ENCODE measurements around the gene DHPS. TPM values are rescaled to one million over a fixed set of nuclear protein-coding genes. Genes with fewer than 3 reads are reported as not detected.
A peak's percentile ranks its signal among the peaks of the same experiment; 100 is the strongest.

Gene DHPS
- total and polyA plus RNA-seq, 2 of the 13 experiments (the other 11 are each of a cell fraction or from before 2014, with no cell fraction given): 43.3 to 84.3 TPM

DNA sequence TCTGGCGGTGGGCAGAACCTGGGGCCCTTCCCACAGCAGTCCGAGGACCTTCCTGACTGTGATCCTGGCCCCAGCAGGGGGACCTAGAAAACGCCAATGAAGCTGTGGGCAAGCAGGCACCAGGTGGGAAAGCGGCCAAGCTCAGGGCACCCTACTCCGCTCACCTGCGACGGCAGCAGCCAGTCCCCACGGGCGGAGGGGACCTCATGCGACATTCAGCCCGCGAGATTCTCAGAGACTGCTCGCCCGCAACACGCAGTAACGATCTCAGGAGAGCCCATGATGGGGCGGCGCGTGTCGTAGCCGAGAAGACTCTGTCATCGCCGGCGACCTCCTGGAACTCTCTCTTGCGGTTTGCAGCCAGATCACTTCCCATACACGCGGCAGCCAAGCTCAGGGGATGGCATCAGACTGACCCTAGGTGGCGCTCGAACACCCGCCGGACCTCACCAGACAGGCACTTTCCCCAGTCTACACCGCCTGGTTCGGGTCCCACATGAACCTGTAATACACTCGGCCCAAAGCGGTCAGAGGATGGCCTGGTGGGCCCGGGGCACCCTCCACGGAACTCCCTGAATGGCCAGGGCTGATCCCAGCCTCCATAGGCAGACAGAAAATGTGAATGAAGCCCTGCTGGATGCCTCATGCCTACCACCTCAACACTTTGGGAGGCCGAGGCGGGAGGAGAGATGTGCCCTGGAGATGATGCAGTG is 41.6 kb downstream of the DHPS start (continued):
- TF ChIP-seq ZBTB14 (CRISPR knock-in tag; IDR thresholded peaks at IDR 0.05): no peak
- TF ChIP-seq TEAD2 (CRISPR knock-in tag; IDR thresholded peaks at IDR 0.05): no peak
- TF ChIP-seq TCF7L2 (IDR thresholded peaks at IDR 0.05; ENCODE audit: low read depth, low read length): no peak
- no peak; the same call in 1 of the 2 replicates for TF ChIP-seq SAP130 (CRISPR knock-in tag; IDR thresholded peaks at IDR 0.05; ENCODE audit: low read depth)
- TF ChIP-seq ZNF543 (CRISPR knock-in tag; IDR thresholded peaks at IDR 0.05): no peak
- no peak for TF ChIP-seq ZNF564 (CRISPR knock-in tag; IDR thresholded peaks at IDR 0.05)
- no peak for TF ChIP-seq ZBTB20 (CRISPR knock-in tag; IDR thresholded peaks at IDR 0.05; ENCODE audit: borderline replicate concordance, low read depth)
- TF ChIP-seq ZNF776 (CRISPR knock-in tag; IDR thresholded peaks at IDR 0.05): peak; percentile 55; the same call in 1 of the 2 replicates
- no peak for TF ChIP-seq ZSCAN21 (CRISPR knock-in tag; IDR thresholded peaks at IDR 0.05; ENCODE audit: borderline replicate concordance)
- no peak for TF ChIP-seq KLF15 (CRISPR knock-in tag; IDR thresholded peaks at IDR 0.05; ENCODE audit: borderline replicate concordance)
- TF ChIP-seq, protein P1, sequence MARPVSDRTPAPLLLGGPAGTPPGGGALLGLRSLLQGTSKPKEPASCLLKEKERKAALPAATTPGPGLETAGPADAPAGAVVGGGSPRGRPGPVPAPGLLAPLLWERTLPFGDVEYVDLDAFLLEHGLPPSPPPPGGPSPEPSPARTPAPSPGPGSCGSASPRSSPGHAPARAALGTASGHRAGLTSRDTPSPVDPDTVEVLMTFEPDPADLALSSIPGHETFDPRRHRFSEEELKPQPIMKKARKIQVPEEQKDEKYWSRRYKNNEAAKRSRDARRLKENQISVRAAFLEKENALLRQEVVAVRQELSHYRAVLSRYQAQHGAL (CRISPR knock-in tag; IDR thresholded peaks at IDR 0.05; ENCODE audit: not compliant biosample characterization): no peak
- TF ChIP-seq ZBTB2 (CRISPR knock-in tag; IDR thresholded peaks at IDR 0.05; ENCODE audit: low read depth): no peak
- no peak for TF ChIP-seq HNF1A (IDR thresholded peaks at IDR 0.05; ENCODE audit: low read depth)
- TF ChIP-seq HNF1A (CRISPR knock-in tag; IDR thresholded peaks at IDR 0.05; ENCODE audit: borderline replicate concordance): 0 out of 2 replicates have a peak, but pooled peaks have one; percentile 42
- TF ChIP-seq, protein P2, sequence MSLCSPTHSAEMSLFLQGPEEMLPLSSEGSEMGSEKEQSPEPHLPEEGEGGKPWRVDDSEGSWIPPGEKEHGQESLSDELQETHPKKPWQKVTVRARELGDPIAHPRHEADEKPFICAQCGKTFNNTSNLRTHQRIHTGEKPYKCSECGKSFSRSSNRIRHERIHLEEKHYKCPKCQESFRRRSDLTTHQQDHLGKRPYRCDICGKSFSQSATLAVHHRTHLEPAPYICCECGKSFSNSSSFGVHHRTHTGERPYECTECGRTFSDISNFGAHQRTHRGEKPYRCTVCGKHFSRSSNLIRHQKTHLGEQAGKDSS (CRISPR knock-in tag; IDR thresholded peaks at IDR 0.05; ENCODE audit: borderline replicate concordance, low read depth): peak; percentile 21; the same call in 1 of the 2 replicates
- peak; percentile 67 for TF ChIP-seq ZNF121 (CRISPR knock-in tag; IDR thresholded peaks at IDR 0.05)
- TF ChIP-seq ZNF512B (CRISPR knock-in tag; IDR thresholded peaks at IDR 0.05; ENCODE audit: borderline replicate concordance): no peak
